Loucy (cell line): ENCODE data around the gene TMEM37.

Experiments used
- CTCF ChIP-seq: fragments of 200-600 bp; sonication (generic); conservative IDR thresholded peaks from 2 replicates; pipeline ENCODE4 v1.5.1; 2014; ENCODE audit warnings: mild to moderate bottlenecking, antibody characterized with exemption, low read length
- EZH2phosphoT487 ChIP-seq: fragments of 200-600 bp; IDR thresholded peaks from 2 replicates; pipeline ENCODE4 v1.6.1; 2018; ENCODE audit warnings: antibody characterized with exemption, mild to moderate bottlenecking, moderate library complexity, borderline replicate concordance

- TF ChIP-seq CTCF = no peak
- no peak for TF ChIP-seq EZH2phosphoT487
Observed at GRCh38 chr2:119453972-119454593, 22.4 kb downstream of the TMEM37 start.
